ENCODE data around the gene TADA2B.

GRCh38 chr4:7055990-7056325 is 12.8 kb downstream of the TADA2B start:
- no peak for TF ChIP-seq CTCF (IDR thresholded peaks at IDR 0.05)
- TF ChIP-seq EZH2 (IDR thresholded peaks at IDR 0.05; ENCODE audit: borderline replicate concordance, insufficient read depth, low read depth, low read length, poor library complexity, severe bottlenecking), result no peak

All from B cell (primary cell).